HG02938 (cell line): Measurements from ENCODE around the gene HIPK4.
"Not testable (repeated sequence)": the region's sequence is repeated elsewhere in the genome, so short reads cannot be mapped to it uniquely, and the experiment has no call there.

Experiments
- ATAC-seq: cut with Tn5 transposase; IDR thresholded peaks from one replicate; pipeline ENCODE4 v1.9.1; 2021; ENCODE audit warnings: mild to moderate bottlenecking, moderate library complexity; ENCODE audit not compliant: unreplicated experiment

HIPK4 gene

GRCh38 chr19:40394816-40395210 is 4.8 kb upstream of the HIPK4 start:
- no peak for ATAC-seq

- no peak for ATAC-seq
Measured at GRCh38 chr19:40393894-40394815, 4.2 kb upstream of the HIPK4 start.

- ATAC-seq: no peak
Measured at GRCh38 chr19:40392894-40393517, 3.0 kb upstream of the HIPK4 start.

GRCh38 chr19:40392123-40392522 is 2.1 kb upstream of the HIPK4 start:
- ATAC-seq: no peak

GRCh38 chr19:40389404-40390083 is 437 bp downstream of the HIPK4 start:
- ATAC-seq: no peak

- ATAC-seq: no peak
Measured at GRCh38 chr19:40388481-40388880, 1.5 kb downstream of the HIPK4 start.

- ATAC-seq: no peak
Measured at GRCh38 chr19:40387155-40387554, 2.8 kb downstream of the HIPK4 start.

GRCh38 chr19:40383668-40384248 is 6.2 kb downstream of the HIPK4 start:
- ATAC-seq: no peak

- no peak for ATAC-seq
Measured at GRCh38 chr19:40381321-40381720, 8.7 kb downstream of the HIPK4 start.

- no peak for ATAC-seq
Measured at GRCh38 chr19:40380199-40381037, 9.6 kb downstream of the HIPK4 start.

- ATAC-seq: no peak
Measured at GRCh38 chr19:40379446-40380198, 10.4 kb downstream of the HIPK4 start.

GRCh38 chr19:40378509-40378908 is 11.5 kb downstream of the HIPK4 start:
- no peak for ATAC-seq

- ATAC-seq: no peak
Measured at GRCh38 chr19:40377876-40378385, 12.1 kb downstream of the HIPK4 start.

- ATAC-seq: no peak
Measured at GRCh38 chr19:40376286-40376862, 13.6 kb downstream of the HIPK4 start.

- no peak for ATAC-seq
Measured at GRCh38 chr19:40374084-40374483, 15.9 kb downstream of the HIPK4 start.

GRCh38 chr19:40371802-40372122 is 18.2 kb downstream of the HIPK4 start:
- no peak for ATAC-seq

- no peak for ATAC-seq
Measured at GRCh38 chr19:40370997-40371801, 18.8 kb downstream of the HIPK4 start.

GRCh38 chr19:40370253-40370652 is 19.7 kb downstream of the HIPK4 start:
- ATAC-seq: not testable (repeated sequence)
